GM12873 (cell line): ENCODE measurements around the gene ASIC2.

ENCODE experiments used
- TF ChIP-seq, protein P1 (sequence below): IDR thresholded peaks from 2 replicates; pipeline ENCODE4 v1.5.1; 2012; ENCODE audit warnings: low read depth, mild to moderate bottlenecking, moderate library complexity, low read length, control low read depth; ENCODE audit not compliant: insufficient read depth; ENCODE audit errors: missing control alignments

The ASIC2 gene

GRCh38 chr17:33085256-33085655 lies 207.8 kb downstream of the ASIC2 start:
- TF ChIP-seq, protein P1, sequence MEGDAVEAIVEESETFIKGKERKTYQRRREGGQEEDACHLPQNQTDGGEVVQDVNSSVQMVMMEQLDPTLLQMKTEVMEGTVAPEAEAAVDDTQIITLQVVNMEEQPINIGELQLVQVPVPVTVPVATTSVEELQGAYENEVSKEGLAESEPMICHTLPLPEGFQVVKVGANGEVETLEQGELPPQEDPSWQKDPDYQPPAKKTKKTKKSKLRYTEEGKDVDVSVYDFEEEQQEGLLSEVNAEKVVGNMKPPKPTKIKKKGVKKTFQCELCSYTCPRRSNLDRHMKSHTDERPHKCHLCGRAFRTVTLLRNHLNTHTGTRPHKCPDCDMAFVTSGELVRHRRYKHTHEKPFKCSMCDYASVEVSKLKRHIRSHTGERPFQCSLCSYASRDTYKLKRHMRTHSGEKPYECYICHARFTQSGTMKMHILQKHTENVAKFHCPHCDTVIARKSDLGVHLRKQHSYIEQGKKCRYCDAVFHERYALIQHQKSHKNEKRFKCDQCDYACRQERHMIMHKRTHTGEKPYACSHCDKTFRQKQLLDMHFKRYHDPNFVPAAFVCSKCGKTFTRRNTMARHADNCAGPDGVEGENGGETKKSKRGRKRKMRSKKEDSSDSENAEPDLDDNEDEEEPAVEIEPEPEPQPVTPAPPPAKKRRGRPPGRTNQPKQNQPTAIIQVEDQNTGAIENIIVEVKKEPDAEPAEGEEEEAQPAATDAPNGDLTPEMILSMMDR, result no peak

DNA sequence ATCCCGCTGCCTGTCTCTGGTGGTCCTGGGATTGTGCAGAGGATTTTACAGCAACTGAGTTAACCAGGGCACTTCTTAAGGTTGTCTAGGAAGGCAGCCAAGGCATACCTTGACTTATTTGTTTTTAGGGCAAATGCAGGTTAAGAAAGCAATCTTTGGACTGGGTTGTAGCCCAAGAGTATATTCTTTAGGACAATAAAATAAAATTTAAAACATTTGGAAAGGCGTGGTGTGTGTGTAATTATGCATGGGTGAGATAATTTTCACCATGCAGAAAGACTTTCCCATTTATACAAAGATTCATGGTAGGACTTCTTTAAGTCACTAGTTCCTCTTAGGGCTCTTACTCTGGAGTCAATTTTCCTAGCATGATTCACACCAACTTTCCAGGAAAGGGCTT lies 208.3 kb downstream of the ASIC2 start:
- TF ChIP-seq, protein P1, result no peak

DNA sequence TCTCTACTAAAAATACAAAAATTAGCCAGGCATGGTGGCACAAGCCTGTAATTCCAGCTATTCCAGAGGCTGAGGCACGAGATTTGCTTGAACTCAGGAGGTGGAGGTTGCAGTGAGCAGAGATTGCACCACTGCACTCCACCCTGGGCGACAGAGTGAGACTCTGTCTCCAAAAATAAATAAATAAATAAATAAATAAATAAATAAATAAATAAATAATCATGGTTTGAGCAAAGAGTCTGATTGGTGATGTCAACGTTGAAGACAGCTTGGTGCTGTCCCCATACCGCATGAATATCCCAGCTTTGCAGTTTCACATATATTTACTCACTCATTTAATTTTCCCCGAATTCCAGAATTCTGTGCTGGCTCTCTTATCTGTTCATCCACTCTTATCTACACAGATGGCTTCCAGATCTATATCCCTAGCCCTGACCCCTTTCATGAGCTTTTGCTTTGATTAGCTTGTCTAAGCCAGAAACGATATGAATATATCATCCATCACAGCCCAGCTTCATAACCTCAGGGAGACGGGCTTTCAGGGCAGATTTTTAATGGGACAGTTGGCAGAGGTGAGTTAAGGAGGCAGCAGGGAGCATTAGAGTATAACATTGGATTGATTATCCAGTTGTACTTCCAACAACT lies 210.4 kb downstream of the ASIC2 start:
- TF ChIP-seq, protein P1, result no peak

- TF ChIP-seq, protein P1, result no peak
Observed at GRCh38 chr17:33080091-33080490, 213.0 kb downstream of the ASIC2 start.

GRCh38 chr17:33079201-33079600 lies 213.9 kb downstream of the ASIC2 start:
- TF ChIP-seq, protein P1, result no peak

DNA sequence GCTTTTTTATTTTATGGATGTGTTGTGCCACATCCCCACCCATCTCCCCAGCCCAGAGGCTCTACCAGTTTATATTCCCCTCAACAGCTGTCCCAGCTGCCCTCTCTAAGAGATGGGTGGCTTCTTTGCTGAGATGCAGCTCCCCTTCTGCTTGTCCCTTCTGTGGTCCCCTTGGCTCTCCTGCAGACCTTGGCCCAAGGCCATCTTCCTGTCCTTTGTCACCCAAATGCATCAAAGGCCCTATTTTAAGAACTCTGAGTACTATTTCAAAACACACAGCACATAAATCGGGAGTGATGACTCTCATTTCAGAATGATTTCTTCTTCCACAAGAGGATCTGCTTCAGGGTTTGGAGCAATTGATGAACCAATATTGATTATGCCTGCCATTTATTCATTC lies 216.1 kb downstream of the ASIC2 start:
- TF ChIP-seq, protein P1, result no peak

DNA sequence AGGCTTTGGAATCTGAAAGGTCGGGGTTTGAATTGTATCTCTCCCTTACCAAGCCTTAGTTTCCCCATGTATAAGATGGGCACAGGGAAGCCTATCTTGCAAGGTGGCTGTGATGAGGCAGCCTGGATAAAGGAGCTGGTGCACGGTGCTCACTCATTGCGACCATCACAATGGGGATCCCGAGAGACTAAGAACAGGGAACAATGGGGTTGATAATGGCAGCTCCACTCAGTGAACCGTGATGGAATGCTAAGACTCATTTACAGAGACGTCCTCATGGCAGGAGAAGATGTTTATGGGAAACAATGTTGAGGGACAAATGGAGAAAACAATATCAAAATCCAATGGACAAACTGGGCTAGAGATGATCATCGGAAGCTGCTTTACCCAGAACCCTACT lies 219.7 kb downstream of the ASIC2 start:
- TF ChIP-seq, protein P1, result no peak
